Inflammatory macrophage (primary cell): Measurements from ENCODE around the gene NRXN3.

Experiments used
- DNase-seq, 2 donors: peaks; one replicate each; pipeline ENCODE4 v3.0.0-alpha.2; 2020 to 2022

Gene NRXN3

DNA sequence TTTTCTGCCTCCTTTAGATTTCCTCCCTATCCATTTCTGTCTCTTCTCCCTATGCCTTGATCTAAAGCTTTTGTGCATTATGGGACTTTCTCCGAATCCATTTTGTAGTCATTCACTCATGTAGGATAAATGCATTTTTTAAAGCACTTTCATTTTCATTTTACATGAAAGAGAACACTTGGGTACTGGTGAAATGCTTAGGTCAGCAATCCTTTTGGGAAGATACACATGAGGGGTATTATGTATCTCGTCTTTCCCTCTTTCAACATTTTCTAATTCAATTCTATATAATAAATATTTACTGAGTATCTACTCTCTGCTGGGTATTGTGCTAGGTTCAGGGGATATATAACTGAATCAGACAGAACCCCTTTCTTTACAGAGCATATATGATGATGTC is 577.6 kb downstream of the NRXN3 start:
- DNase-seq: no peak

DNA sequence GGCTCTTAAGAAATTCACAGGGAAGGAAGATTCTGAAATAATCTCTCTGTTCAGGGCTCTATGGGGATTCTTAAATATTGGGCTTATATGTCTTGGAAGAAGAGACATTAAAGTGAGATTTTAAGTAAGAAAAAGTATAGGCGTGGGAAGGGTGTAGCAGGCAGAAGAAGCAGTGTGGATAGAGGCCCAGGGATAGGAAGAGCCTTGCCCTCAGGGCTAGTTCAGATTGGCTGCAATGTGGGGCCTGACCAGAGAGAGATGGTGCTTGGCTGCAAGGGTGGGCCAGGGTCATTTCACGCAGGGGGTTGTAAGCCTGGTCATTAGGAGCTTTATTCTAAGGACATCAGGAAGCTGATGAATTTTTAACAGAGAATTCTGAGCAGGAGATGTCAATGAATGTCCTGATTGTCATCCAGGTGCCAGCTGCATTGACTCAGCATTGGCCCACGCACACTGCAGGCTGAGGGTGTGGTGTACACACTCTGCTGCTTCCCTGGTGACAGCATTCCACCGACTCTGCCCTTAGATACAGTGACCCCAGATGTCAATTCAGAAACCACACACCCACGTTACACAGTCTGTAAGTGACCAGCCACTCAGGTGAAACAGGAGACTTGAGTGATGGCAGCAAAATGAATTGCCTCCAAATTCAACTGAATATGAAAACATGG is 582.5 kb downstream of the NRXN3 start:
- DNase-seq: no peak

DNA sequence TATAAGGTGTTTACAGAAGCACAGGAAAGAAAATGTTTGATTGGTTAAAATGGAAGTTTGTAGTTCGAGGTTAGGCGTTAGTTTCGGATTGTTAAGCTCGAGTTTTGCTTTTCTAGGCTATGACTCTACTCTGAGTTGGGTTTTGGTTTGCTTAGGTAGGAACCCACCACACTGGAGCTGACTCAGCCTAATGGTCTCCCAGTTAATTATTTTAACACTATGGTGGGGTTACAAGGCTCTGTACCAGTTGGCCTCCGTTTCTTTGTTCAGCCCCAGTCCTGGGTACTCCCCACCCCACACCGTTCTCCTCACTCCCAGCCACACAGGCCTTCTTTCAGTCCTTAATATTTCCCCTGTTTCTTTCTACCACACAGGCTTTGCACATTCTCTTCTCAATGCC is 583.9 kb downstream of the NRXN3 start:
- no peak for DNase-seq

DNA sequence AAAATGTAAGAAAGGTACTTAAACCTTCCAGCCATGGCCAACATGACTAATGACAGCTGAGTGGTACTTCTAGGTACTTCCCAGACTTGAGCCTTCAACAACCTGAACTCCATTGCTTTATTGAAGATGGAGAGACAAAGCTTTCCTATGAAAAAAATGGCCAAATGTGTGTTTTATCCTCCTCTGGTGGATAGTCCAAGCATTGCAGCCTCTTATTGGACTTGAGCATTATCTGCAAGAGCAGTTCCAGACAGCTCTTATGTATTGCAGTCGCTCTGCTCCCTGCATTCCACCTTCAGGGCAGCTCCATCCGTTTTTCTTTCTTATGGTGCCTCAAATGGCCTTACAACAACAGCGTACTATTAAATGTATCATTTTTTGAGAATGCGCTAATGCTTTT is 588.2 kb downstream of the NRXN3 start:
- no peak for DNase-seq

DNA sequence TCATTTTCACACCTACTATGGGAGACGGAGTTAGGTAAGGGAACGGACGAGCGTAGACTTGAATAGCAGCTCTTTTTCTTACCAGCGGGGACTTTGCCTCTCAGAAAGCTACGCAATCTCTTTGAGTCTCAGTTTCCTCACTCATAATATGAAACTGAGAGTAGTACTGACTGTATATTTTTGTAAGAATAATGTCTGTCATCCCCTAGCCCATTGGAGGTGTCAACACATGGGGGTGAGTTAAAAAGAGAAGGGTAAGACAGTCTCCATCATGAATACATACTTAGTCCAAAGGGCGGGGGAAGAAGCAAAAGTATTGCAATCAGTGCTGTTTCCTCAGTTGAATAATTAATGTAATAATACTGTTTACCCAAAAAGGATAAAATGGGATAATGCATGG is 592.2 kb downstream of the NRXN3 start:
- DNase-seq: no peak

DNA sequence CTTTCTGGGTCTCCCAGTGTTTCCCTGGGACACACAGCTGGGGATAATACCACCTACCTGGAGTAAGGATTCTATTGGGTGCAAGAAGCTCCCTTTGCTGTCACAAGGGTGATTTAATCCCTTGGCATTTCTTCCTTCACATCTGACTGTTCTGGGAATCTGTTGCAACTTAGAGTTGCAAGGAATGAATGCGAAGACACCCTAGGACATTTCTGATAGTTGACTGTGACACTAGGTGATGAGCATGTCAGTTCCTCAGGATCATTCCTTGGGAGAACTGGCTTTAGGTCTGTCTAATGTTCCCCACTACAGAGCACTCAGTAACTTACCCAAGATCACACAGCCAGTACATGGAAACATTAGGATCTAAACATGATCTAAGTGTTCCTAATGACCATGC is 593.6 kb downstream of the NRXN3 start:
- no peak for DNase-seq

DNA sequence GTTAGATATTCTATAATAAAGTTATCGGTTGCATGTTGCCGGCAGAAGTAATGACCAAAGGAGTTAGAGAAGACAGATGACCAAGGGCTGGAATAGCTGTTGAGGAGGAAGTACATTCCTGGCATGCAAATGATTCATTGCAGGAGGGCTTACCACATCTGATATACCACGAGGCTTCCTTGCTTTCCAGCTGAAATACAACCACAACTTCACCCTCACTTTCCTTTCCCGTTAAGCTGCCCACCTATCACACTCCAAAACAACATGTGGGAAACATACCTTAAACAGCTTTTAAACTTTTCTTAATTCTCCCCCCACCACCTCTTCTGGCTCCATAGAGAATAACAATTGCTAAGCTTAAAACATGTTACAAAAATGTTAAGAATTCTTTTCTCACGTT is 594.1 kb downstream of the NRXN3 start:
- no peak for DNase-seq

DNA sequence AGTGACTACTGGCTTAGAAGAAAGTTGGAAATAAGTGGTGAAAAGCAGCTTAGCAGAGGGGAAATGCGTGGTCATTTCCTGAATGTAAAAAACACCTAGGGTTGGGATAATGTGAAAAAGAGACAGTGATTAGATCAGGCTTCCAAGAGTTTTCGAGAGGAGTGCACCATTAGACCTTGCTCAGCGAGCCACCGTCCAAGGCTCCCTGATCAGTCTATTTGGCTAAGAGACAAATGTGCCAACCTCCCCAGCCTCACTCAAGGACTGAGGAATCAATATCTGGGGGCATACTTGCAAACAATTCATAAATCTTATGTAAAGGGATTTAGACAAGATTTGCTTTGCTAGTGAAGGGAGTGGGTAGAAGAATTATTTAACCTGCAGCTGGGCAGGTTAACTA is 594.5 kb downstream of the NRXN3 start:
- no peak for DNase-seq

DNA sequence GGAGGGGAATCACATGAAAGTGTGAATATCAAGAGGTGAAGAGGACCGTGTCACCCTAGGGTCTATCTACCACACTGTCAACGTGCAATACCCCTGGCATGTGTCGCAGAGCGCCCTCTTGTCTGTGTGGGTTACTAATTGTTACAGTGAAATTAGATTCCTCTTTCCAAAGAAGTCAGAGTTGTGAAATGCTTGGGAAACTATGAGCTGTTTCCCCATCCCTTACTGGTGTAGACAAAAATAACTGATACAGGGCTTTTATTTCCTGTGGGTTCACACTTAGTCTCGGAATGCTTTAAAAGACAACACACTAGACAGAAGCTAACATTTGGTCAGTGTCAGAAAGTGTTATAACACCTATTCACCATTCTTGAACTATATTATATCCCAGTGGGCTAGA is 597.3 kb downstream of the NRXN3 start:
- DNase-seq: peak in 1 of 2 donors; percentile 50

DNA sequence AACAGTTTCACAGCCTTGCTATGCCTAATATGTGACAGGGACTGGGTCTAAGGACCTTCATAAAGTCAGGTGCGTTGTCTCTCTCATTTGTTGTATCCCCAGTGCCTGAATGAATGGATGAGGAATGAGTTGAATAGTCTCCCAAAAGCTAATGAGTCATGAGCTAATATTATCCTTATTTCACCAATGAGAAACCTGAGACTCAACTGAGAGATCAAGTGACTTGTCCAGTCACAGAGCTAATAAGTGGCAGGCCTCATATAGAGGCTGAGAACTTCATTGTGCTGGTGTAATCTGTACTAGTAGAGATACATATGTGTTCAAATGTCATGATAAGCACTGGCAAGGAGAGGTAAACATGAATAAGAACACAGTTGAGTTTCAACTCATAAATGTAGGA is 612.4 kb downstream of the NRXN3 start:
- no peak for DNase-seq

DNA sequence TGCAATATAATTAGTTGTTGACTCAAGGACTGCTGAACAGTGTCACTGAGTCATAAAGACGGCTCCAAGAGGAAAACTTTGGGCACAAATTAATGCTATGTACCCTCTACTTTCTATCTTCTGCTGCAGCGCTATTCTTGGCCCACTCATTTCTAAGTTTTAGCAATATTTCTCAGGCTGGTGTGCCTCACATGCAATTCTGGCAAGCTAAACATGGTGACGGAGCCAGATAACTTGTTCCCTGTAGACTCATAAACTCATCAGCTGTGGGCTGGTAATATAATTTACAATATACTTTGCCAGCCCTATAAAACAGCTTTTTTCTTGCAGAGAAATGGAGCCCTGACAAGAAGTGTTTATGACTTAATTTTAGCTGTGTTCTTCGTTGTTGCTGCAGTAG is 615.1 kb downstream of the NRXN3 start:
- no peak for DNase-seq

DNA sequence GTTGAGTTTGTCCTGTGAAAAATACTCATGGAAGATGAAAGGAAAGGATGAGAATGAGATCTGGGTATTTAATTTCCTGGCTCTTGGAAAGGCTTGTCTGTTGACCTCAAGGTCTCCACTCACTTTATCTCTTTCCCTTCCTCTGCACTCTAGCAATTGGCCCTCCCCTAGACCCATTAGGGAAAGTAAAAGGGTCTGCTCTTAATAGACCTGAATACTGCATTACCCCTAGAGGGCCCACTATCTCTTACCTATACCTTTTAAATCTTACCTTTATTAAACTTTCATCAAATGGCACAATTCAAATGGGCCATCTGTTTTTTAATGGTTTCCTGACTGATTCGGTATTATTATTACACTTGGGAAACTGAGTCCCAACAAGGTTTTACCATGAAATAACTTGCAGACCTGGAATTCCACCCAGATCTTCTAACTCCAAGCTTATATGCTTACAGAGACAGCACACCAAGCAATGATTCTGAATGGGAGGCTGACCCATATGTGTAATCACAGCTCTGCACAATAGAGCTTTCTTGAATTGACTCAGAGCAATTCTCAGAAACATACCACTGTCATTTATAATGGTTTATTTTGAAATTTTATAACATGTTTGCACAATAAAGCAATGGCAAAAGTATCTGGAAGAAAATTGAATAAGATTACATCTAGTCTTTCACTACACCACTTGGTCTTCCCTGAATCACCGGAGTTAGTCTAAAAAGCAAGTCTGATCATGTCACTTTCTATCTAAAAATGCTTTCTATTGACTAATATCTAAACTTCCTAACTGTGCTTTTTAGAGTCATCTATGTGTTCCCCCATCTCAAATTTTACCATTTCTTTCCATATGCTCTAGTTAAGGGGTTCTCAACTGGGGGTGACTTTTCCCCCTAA is 618.5 kb downstream of the NRXN3 start:
- no peak for DNase-seq

DNA sequence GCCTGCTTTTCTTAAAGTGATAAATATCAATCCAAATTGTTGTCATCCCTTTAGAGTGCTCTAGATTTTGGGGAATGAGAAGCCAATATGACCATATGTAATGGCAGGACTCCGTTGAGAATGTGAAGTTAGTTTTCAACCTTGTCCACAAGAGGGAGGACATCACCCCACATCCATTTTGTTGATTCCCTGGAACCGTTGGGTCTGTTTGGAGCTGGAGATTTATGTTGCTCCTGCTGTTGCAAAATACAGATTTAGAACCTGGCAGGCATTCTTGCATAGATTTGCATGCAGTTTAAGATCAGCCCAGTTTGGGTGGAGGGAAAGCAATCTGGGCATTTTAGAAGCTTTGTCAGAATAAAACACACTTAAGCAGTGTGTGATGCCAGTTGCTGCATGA is 620.1 kb downstream of the NRXN3 start:
- DNase-seq: no peak

DNA sequence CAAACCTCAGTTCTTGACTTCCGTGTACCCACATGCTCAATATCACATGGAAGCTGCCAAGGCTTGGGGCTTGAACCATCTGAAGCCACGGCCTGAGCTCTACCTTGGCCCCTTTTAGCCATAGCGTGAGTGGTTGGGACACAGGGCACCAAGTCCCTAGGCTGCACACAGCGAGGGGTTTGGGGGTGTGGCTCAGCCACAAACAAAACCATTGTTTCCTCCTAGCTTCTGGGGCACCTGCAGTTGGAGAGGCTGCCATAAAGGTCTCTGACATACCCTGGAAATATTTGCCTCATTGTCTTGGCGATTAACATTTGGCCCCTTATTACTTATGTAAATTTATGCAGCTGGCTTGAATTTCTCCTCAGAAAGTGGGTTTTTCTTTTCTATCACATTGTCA is 628.6 kb downstream of the NRXN3 start:
- no peak for DNase-seq

DNA sequence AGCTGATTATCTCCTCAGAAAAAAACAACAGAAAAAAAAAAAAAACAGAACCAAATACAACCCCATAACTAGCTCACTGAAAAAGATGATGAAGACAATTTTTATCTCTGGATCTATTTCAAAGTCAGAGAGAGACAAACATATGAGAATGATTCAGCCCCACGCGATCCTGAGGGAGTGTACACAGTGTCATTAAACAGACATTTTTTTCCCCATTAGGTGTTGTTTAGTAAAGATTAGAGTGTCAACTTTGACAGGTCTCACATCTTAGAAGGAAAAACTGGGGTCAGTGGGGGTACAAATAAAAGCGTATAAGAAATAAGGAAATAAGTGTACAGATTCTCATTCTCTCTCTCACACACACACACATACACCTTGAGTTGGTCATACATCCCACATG is 635.4 kb downstream of the NRXN3 start:
- no peak for DNase-seq

DNA sequence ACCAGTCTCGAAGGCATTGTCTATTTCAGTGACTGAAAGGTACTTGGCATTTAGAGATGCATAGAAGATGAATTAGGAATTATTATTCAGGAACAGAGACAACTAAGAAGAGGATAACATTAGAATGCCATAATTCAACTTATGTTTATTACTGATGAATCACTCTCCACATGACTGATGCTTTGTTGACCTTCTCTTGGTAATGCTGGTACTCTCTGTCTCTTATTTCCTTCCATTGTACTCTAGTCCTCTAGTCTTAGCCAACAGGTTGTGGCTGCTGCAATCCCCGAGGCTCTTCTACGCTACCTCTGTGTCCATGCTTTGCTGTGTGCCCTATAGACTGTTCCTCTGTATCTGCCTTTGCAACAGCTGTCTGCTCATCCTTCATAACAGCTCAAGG is 652.9 kb downstream of the NRXN3 start:
- DNase-seq: no peak

DNA sequence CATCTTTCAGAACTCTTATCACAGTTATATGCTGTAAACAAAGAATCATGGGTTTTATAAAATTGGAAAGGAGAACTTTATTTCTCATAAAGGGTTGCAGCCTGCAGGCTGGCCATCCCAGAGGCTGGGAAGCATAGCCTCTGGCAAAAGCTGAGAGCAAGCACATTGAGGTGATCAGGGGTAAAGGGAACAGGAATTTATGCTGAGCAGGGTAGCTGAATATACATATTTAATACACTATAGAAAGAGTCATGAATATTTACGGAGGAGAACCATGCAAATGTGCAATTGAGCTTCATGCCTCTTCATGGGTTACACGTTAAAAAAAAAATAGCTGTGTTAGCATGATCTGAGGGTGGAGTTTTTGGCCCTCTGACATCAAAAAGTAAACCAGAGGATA is 653.3 kb downstream of the NRXN3 start:
- no peak for DNase-seq

DNA sequence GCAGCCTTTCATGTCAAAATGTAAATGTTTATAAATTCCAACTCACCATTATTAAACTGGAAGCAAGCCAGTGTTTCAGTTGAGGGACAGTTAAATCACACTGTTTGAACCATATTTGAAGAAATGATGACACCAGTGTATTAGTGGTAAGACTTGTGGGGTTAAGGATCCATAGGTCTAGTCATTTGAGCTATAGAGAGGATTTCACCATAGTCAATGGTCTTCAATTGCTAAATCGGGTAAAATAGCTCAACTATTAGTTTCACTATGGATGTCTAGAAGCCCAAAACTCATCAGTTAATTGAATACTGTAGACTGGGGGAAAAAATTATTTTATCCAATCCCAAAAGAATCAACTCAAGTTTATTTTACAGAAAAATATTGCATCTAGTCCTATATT is 659.1 kb downstream of the NRXN3 start:
- no peak for DNase-seq

DNA sequence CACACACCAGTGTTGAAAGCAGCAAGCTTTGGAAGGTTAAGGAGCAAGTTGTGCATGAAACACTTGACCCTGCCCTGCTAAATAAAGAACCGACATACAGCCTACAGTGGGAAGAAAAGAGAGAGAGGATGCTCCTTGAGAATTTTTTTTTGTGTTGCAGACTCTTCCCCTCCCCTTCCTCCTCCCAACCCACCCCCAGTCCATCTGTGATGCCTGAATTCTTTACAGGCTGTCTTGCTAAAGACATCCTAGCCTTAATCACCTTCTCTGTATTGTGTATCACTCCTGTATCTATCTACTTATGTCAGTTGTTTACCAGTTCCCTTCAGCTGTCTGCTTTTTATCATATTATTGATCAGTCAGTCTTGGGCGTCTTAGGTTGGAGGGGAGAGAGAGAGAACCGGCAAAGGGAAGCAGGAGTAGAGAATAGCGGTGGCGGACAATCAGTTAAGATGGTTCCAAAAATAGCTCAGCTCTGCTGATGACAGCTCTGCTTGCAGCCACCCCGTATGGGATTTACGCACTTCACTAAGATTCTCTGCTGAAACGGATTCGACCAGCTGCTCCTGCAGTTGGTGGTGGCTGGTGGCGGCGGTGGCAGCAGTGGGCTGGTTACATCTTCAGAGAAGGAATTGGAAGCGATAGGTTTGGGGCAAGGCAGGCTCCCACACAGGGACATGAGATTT is 664.7 kb downstream of the NRXN3 start:
- DNase-seq: no peak

DNA sequence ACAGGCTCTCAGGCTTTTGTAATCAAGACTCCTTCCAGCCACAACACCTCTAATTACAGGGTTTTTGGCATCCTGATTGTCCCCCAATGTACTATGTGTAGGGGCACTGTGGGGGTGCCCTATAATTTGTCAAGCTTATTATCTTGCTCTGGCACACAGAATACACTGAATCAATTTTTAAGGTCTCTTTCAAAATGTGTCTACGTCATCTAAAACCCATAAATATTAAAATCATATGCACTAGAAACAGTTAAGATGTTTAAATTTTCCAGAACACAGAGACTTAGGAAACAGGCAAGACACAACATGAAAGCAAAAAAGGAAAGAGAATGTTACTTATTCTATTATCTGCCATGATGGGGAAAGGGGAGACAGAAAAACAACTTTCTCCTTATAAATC is 665.7 kb downstream of the NRXN3 start:
- no peak for DNase-seq

DNA sequence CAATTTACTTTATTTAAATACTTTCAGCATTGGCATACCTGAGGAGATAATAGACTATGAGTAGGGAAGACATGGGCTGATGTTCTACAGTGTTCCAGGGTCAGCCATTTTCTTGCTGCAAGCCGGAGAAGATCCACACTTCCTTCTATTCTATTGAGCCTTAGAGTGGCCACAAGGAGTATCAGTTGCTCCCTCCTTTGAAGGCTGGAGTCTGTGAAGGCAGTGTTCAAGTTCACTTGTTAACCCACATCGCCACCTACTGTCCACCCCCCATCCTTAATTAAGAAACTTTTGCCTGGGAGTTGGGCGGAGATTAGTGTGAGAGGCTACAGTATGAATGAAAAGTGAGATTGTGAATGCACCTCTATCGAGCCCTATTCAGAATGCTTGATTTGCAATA is 666.6 kb downstream of the NRXN3 start:
- peak in 1 of 2 donors; percentile 6 for DNase-seq

DNA sequence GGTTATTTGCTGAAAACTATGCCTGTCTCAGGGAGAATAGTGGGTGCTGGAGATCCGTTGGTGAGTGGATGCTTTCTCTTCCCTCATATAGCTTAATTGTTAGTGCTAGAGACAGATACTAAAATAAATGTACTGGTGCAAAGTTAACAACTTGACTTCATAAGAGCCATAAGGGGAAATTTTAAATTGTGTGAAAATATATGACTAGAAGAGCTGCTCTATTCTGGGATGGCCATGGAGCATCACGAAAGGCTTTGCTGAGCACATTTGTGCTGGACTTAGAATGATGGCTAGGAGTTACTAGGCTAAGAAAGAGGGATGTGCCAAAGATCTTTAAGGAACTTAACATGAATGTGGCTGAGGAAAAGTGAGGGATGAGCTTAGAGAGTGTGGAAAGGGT is 668.8 kb downstream of the NRXN3 start:
- DNase-seq: no peak

DNA sequence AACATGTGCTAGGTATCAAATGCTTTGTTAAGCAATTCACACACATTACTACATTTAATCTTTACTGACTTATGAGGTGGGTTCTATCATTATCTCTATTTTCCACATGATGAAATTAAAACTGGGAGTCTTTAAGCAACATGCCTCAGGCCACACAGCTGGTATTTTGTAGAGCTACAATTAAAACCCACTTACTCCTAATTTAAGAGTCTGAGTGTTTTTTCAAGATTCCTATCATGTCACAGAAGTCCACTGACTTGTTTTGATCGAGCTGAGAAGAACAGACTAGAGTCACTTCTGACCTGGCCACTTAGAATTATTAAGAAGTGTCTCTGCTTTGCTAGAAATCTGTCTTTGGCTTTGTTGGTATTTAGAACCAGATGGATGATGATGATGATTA is 670.7 kb downstream of the NRXN3 start:
- DNase-seq: no peak

DNA sequence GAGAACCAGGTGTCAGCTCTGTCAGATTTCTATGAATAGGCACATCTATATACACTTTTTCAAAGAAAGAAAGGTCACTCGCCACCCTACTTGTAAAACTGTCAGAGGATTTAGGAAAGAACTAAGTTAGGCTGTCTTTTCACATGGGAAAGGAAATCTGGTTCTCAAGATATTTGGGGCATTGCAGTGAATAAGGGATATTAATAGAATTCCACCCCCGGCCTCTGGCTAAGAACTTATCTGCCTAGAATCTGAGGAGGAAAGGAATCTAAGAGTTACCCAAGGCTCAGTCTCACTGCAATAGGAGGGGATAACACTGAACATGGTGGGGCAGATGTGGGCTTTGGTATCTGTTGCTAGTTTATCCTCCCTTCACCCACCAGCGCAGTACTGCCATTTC is 677.6 kb downstream of the NRXN3 start:
- DNase-seq: no peak
